H1 (cell line): ENCODE results near the gene HBEGF.

Experiments
- BACH1 ChIP-seq: IDR thresholded peaks from 2 replicates; pipeline ENCODE4 v1.6.1; 2012; ENCODE audit warnings: low read length, improper control_type of control experiment
- KDM5A ChIP-seq: fragments of 200-600 bp; IDR thresholded peaks from 2 replicates; pipeline ENCODE4 v1.7.1; 2012; ENCODE audit warnings: mild to moderate bottlenecking, low read length, inconsistent platforms, mixed read lengths
- TBP ChIP-seq: IDR thresholded peaks from 2 replicates; pipeline ENCODE4 v1.6.1; 2011; ENCODE audit warnings: low read depth, low read length, improper control_type of control experiment

DNA sequence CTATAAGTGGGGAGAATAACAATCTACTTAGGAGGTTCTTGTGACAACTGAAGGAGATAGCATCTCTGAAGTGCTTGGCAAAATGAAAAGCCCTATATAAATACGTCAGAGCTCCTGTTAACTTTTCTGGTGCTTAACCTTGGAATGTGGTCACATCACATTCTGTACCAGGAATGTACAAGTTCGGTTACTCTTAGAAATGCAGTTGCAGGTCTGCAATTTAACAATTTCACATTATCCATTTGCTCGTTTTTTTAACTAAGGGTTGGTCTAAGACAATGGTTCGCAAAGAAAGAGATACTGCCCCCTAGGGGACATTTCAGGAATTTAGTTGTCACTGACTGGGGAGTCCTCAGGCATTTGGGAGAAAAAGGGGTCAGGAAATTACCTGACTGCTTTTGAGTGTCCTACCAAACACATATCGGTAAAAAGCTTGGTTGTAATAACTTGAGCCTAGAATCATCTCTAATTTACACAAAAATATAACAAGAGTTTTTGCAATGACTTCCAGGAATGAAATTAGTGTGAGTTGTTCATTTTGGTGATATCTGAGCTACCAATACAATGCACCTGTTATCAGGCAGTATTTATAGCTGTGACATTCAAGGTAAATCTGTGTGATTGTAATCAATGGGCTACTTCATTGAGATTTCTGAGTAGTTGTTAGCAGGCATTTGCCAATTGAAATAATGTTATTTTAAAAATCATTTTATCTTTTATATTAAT lies 5.4 kb upstream of the HBEGF start:
- TF ChIP-seq TBP (no peak), KDM5A (no peak), BACH1 (no peak)
